SK-N-SH (cell line): Measurements from ENCODE around the gene FBXO39. TPM values are rescaled to one million over a fixed set of nuclear protein-coding genes. Genes with fewer than 3 reads are reported as not detected.

Experiments
- CTCF ChIA-PET: fragments of 300-600, 350-600 bp; formaldehyde crosslinking; extraction: SDS; loops from one replicate; lab custom pipeline; 2021; lab: Yijun Ruan, JAX
- POLR2A ChIA-PET: fragments of 350-600 bp; sonication (Branson Sonifier 250); formaldehyde crosslinking; extraction: SDS; loops from one replicate; lab custom pipeline; 2020; ENCODE audit warnings: antibody characterized with exemption, inconsistent platforms; lab: Yijun Ruan, JAX
- DNase-seq: peaks from one replicate; pipeline ENCODE4 v3.0.0; 2012
- H2AFZ ChIP-seq: fragments of 200-600 bp; sonication (generic); 2 replicates; pipeline ENCODE4 v1.8.1; 2016; ENCODE audit warnings: antibody characterized with exemption, mild to moderate bottlenecking, low read depth
- H3F3A ChIP-seq: fragments of 200-600 bp; sonication (generic); replicated peaks from 2 replicates; pipeline ENCODE3; 2016; ENCODE audit warnings: antibody characterized with exemption, mild to moderate bottlenecking; ENCODE audit not compliant: insufficient read depth
- H3K27ac ChIP-seq, 2 experiments: fragments of 200-500 bp in 1 of 2; fragments of 200-600 bp in 1 of 2; sonication (Bioruptor generic) in 1 of 2; sonication (generic), shearing (Covaris generic) in 1 of 2; 2 replicates each; pipeline versions ENCODE4 v1.5.1 to v1.6.1; 2014 to 2016; ENCODE audit warnings: low read depth in 2 of 2, inconsistent platforms in 1 of 2, low read length in 1 of 2, mild to moderate bottlenecking in 1 of 2, mixed read lengths in 1 of 2
- H3K27me3 ChIP-seq: fragments of 200-600 bp; sonication (generic), shearing (Covaris generic); 2 replicates; pipeline ENCODE4 v1.6.1; 2016; ENCODE audit warnings: mixed run types; ENCODE audit not compliant: insufficient read depth
- H3K36me3 ChIP-seq, 2 experiments: fragments of 200-500 bp in 1 of 2; fragments of 200-600 bp in 1 of 2; sonication (Bioruptor generic) in 1 of 2; sonication (generic) in 1 of 2; replicated peaks in 1 of 2; 2 replicates each; pipeline versions ENCODE3 to v1.5.1; 2014 to 2016; ENCODE audit warnings: low read length in 1 of 2, mild to moderate bottlenecking in 1 of 2; ENCODE audit not compliant: insufficient read depth in 2 of 2, control insufficient read depth in 1 of 2
- H3K4me1 ChIP-seq, 2 experiments: fragments of 200-500 bp in 1 of 2; fragments of 200-600 bp in 1 of 2; sonication (Bioruptor generic) in 1 of 2; sonication (generic), shearing (Covaris generic) in 1 of 2; 2 replicates each; pipeline versions ENCODE4 v1.5.1 to v1.6.1; 2014 to 2016; ENCODE audit warnings: low read depth in 1 of 2, low read length in 1 of 2, mixed run types in 1 of 2; ENCODE audit not compliant: insufficient read depth in 2 of 2, control insufficient read depth in 1 of 2
- H3K4me2 ChIP-seq: fragments of 200-600 bp; sonication (generic), shearing (Covaris generic); 2 replicates; pipeline ENCODE4 v1.6.1; 2017; ENCODE audit warnings: mixed run types
- H3K4me3 ChIP-seq, 2 experiments: fragments of 200-500 bp in 1 of 2; fragments of 200-600 bp in 1 of 2; sonication (Bioruptor generic) in 1 of 2; sonication (generic), shearing (Covaris generic) in 1 of 2; 2 replicates each; pipeline versions ENCODE4 v1.5.1 to v1.8.1; 2014 to 2016; ENCODE audit warnings: low read depth in 2 of 2, inconsistent platforms in 1 of 2, low read length in 1 of 2, mild to moderate bottlenecking in 1 of 2, mixed read lengths in 1 of 2, moderate library complexity in 1 of 2
- H3K79me2 ChIP-seq: fragments of 200-600 bp; sonication (generic); 2 replicates; pipeline ENCODE4 v1.8.1; 2017; ENCODE audit warnings: mild to moderate bottlenecking; ENCODE audit not compliant: insufficient read depth
- H3K9ac ChIP-seq: fragments of 200-600 bp; sonication (generic); 2 replicates; pipeline ENCODE4 v1.6.1; 2017; ENCODE audit warnings: mixed run types
- H3K9me2 ChIP-seq: fragments of 200-600 bp; sonication (generic); 2 replicates; pipeline ENCODE4 v1.6.1; 2017; ENCODE audit warnings: mixed run types
- H3K9me3 ChIP-seq: fragments of 200-600 bp; sonication (generic); 2 replicates; pipeline ENCODE4 v1.6.1; 2017; ENCODE audit warnings: mixed run types, mild to moderate bottlenecking, moderate library complexity
- H4K20me1 ChIP-seq: fragments of 200-600 bp; sonication (generic); 2 replicates; pipeline ENCODE4 v1.6.1; 2017; ENCODE audit warnings: mild to moderate bottlenecking, mixed run types; ENCODE audit not compliant: insufficient read depth
- CTCF ChIP-seq: fragments of 200-600 bp; sonication (generic); IDR thresholded peaks from 2 replicates; pipeline ENCODE4 v1.6.1; 2017; ENCODE audit warnings: antibody characterized with exemption, mild to moderate bottlenecking, moderate library complexity
- EP300 ChIP-seq, 2 experiments: IDR thresholded peaks; 2 replicates each; pipeline versions ENCODE4 v1.4.0 to v1.6.1; 2012; ENCODE audit warnings: borderline replicate concordance in 1 of 2, low read depth in 1 of 2, low read length in 1 of 2
- EZH2phosphoT487 ChIP-seq: fragments of 200-600 bp; sonication (generic); IDR thresholded peaks from 2 replicates; pipeline ENCODE4 v1.6.1; 2017; ENCODE audit warnings: low read depth, mixed run types, mild to moderate bottlenecking, antibody characterized with exemption, moderate library complexity, borderline replicate concordance
- FOXM1 ChIP-seq: IDR thresholded peaks from 2 replicates; pipeline ENCODE4 v1.4.0; 2012; ENCODE audit warnings: low read depth, mild to moderate bottlenecking
- GATA2 ChIP-seq: sonication (generic); formaldehyde crosslinking; IDR thresholded peaks from 2 replicates; pipeline ENCODE4 v1.5.0; 2020; ENCODE audit warnings: mild to moderate bottlenecking, missing genetic modification reagents
- MXI1 ChIP-seq: IDR thresholded peaks from 2 replicates; pipeline ENCODE4 v1.6.1; 2012; ENCODE audit warnings: mild to moderate bottlenecking, low read depth, low read length, improper control_type of control experiment
- PBX3 ChIP-seq: IDR thresholded peaks from 2 replicates; pipeline ENCODE4; 2012
- POLR2AphosphoS5 ChIP-seq: IDR thresholded peaks from 2 replicates; pipeline ENCODE4 v1.6.1; 2012; ENCODE audit warnings: low read depth, low read length
- RAD21 ChIP-seq: IDR thresholded peaks from 2 replicates; pipeline ENCODE4 v1.6.1; 2012; ENCODE audit warnings: mild to moderate bottlenecking, low read length
- RCOR1 ChIP-seq: fragments of 150-350 bp; IDR thresholded peaks from 2 replicates; pipeline ENCODE4 v1.6.1; 2017; ENCODE audit warnings: antibody characterized with exemption, low read length
- REST ChIP-seq: IDR thresholded peaks from 2 replicates; pipeline ENCODE4 v1.6.1; 2012; ENCODE audit warnings: mild to moderate bottlenecking, low read depth, low read length, moderate library complexity
- SMC3 ChIP-seq: IDR thresholded peaks from 2 replicates; pipeline ENCODE4 v1.6.1; 2012; ENCODE audit warnings: low read depth, low read length, improper control_type of control experiment
- TAF1 ChIP-seq: IDR thresholded peaks from 2 replicates; pipeline ENCODE4 v1.6.1; 2012; ENCODE audit warnings: low read depth, mild to moderate bottlenecking, low read length, moderate library complexity, borderline replicate concordance
- USF1 ChIP-seq: IDR thresholded peaks from 2 replicates; pipeline ENCODE4 v1.4.0; 2012; ENCODE audit warnings: low read depth, borderline replicate concordance
- USF2 ChIP-seq: fragments of 150-350 bp; IDR thresholded peaks from 2 replicates; pipeline ENCODE4 v1.6.1; 2017; ENCODE audit warnings: antibody characterized with exemption, low read length, low read depth, borderline replicate concordance
- WGBS: methylation state at CpG from one replicate; pipeline ENCODE4 v1.1.6; 2017; ENCODE audit warnings: low lambda C conversion rate; 5-methylcytosine and 5-hydroxymethylcytosine counted together
- polyA plus RNA-seq, 3 experiments: library from polyadenylated mRNA; depleted of rRNA; stranded (reverse); fragments of >200 nt; gene quantifications; 2 replicates each; pipeline ENCODE4 v1.2.3, GENCODE V29; 2012

FBXO39 gene
- not detected in 2 replicates for polyA plus RNA-seq (2012; rRNA removed)
- not detected in 2 replicates for polyA plus RNA-seq (2012; cell fraction: cytosol; rRNA removed)
- not detected in 2 replicates for polyA plus RNA-seq (2012; cell fraction: nucleus; rRNA removed)

- Histone ChIP-seq H4K20me1 (no peaks in the 10 kb centered on the region), H3K9me3 (no peaks in the 10 kb centered on the region), H3K4me3 (no peak within 1 kb of the TSS), H3K4me2 (no peak within 1 kb of the TSS), H3F3A (no peaks in the 10 kb centered on the region), H3K79me2 (no peaks in the 10 kb centered on the region), H3K36me3 (no peaks in the 10 kb centered on the region), H3K9me2 (no peaks in the 10 kb centered on the region), H2AFZ (no peak within 1 kb of the TSS), H3K9ac (no peak within 1 kb of the TSS), H3K27ac (no peak within 1 kb of the TSS), H3K4me1 (no peaks in the 10 kb centered on the region), H3K27me3 (peaks cover 70% of the 10 kb centered on the region)
- ChIA-PET CTCF (no interaction called here), POLR2A (no interaction called here)
- no peak for TF ChIP-seq USF1
- no peak for TF ChIP-seq RCOR1
- no peak for TF ChIP-seq PBX3
- TF ChIP-seq RAD21 = no peak
- TF ChIP-seq EP300 (IDR thresholded peaks at IDR 0.05; ENCODE audit: borderline replicate concordance in 1 of 2, low read depth in 1 of 2, low read length in 1 of 2) = no peak
- TF ChIP-seq TAF1 = no peak
- no peak for TF ChIP-seq CTCF
- no peak for TF ChIP-seq USF2
- no peak for TF ChIP-seq POLR2AphosphoS5
- WGBS = 8% methylated on average over 22 of the region's 49 CpGs
- DNase-seq = no peak
Observed at GRCh38 chr17:6775871-6776405, at the start of gene FBXO39. FBXO39 (plus strand) TSS chr17:6776215; CDS start chr17:6779869, 3,654 bp downstream.

- no peaks in the 10 kb centered on the region for H3K4me1 ChIP-seq
- H3F3A ChIP-seq = no peaks in the 10 kb centered on the region
- CTCF ChIA-PET = no interaction called here
- H3K36me3 ChIP-seq = no peaks in the 10 kb centered on the region
- H3K4me3 ChIP-seq = no peak overlapping the region
- WGBS = 10% methylated on average over 4 of the region's 4 CpGs
- H3K27ac ChIP-seq = no peak overlapping the region
- DNase-seq = no peak
- no peaks in the 10 kb centered on the region for H4K20me1 ChIP-seq
- H3K9ac ChIP-seq = no peak overlapping the region
- H3K4me2 ChIP-seq = no peak overlapping the region
- no peaks in the 10 kb centered on the region for H3K79me2 ChIP-seq
- POLR2A ChIA-PET = no interaction called here
- H3K27me3 ChIP-seq = peaks cover 38% of the 10 kb centered on the region; the same call in 1 of the 2 replicates
- H3K9me2 ChIP-seq = no peaks in the 10 kb centered on the region
- H2AFZ ChIP-seq = no peak overlapping the region
- H3K9me3 ChIP-seq = no peaks in the 10 kb centered on the region
- TF ChIP-seq MXI1 (no peak), EZH2phosphoT487 (no peak), GATA2 (CRISPR knock-in tag) (no peak), FOXM1 (no peak), POLR2AphosphoS5 (no peak), PBX3 (no peak), SMC3 (no peak), REST (no peak)
Observed at GRCh38 chr17:6729531-6729930, 46.5 kb upstream of the FBXO39 start.
